ENCODE results near the gene D2HGDH.
A peak's percentile ranks its signal among the peaks of the same experiment; 100 is the strongest.

The D2HGDH gene

GRCh38 chr2:241768251-241768711, 33.9 kb downstream of the D2HGDH start:
- H3K4me3 ChIP-seq (ENCODE audit: low read depth, low read length), result no peak overlapping the region
- TF ChIP-seq, protein P1, sequence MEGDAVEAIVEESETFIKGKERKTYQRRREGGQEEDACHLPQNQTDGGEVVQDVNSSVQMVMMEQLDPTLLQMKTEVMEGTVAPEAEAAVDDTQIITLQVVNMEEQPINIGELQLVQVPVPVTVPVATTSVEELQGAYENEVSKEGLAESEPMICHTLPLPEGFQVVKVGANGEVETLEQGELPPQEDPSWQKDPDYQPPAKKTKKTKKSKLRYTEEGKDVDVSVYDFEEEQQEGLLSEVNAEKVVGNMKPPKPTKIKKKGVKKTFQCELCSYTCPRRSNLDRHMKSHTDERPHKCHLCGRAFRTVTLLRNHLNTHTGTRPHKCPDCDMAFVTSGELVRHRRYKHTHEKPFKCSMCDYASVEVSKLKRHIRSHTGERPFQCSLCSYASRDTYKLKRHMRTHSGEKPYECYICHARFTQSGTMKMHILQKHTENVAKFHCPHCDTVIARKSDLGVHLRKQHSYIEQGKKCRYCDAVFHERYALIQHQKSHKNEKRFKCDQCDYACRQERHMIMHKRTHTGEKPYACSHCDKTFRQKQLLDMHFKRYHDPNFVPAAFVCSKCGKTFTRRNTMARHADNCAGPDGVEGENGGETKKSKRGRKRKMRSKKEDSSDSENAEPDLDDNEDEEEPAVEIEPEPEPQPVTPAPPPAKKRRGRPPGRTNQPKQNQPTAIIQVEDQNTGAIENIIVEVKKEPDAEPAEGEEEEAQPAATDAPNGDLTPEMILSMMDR (conservative IDR thresholded peaks at IDR 0.05; ENCODE audit: low read depth, low read length), result no peak
- no peak for DNase-seq (ENCODE audit: low read depth)

DNA sequence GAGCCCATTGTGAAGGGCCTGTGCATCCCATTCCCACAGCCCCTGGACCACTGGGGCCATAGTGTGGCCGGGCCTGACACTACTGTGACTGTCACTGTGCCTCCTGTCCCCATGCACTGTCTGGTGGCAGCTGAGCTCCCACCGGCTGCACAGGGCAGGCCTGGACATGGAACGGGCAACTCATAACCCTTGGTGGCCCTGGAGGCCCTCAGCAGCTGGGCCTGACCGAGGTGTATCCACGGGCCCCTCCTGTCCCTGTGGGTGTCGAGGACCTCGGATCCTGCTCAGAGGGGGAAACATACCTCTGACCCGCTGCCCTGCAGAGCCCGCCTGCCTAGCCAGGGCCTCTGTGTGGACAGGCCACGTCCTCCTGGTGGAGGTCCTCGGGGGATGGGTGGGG, 34.4 kb downstream of the D2HGDH start:
- TF ChIP-seq, protein P1 (conservative IDR thresholded peaks at IDR 0.05; ENCODE audit: low read depth, low read length), result no peak
- H3K4me3 ChIP-seq (ENCODE audit: low read depth, low read length), result no peak overlapping the region
- DNase-seq (ENCODE audit: low read depth), result no peak

- no peak overlapping the region for H3K4me3 ChIP-seq (ENCODE audit: low read depth, low read length)
- no peak for DNase-seq (ENCODE audit: low read depth)
- TF ChIP-seq, protein P1 (conservative IDR thresholded peaks at IDR 0.05; ENCODE audit: low read depth, low read length), result no peak
These were observed 35.4 kb downstream of the D2HGDH start for GRCh38 chr2:241769819-241770184.

- TF ChIP-seq, protein P1 (conservative IDR thresholded peaks at IDR 0.05; ENCODE audit: low read depth, low read length), result no peak
- DNase-seq (ENCODE audit: low read depth), result no peak
- H3K4me3 ChIP-seq (ENCODE audit: low read depth, low read length), result no peak overlapping the region
These were observed 35.9 kb downstream of the D2HGDH start for GRCh38 chr2:241770185-241770935.

DNA sequence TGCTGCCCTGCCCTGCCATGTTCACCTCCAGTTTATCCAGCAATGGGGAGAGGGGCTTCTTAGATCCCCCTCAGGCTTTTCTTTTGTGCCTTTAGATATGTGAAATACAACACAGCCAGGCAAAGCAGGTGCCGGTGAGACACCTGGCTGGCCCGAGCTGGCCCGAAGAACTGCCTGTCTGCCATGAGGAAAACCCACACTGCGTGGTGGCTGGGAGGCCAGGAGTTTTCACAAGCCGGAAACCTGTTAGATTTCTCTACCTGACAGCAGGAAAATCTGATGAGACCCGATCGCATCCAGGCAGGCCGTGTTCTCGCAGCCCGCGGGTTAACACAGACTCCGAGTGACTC, 36.5 kb downstream of the D2HGDH start:
- TF ChIP-seq, protein P1 (conservative IDR thresholded peaks at IDR 0.05; ENCODE audit: low read depth, low read length), result no peak
- no peak overlapping the region for H3K4me3 ChIP-seq (ENCODE audit: low read depth, low read length)
- no peak for DNase-seq (ENCODE audit: low read depth)

DNA sequence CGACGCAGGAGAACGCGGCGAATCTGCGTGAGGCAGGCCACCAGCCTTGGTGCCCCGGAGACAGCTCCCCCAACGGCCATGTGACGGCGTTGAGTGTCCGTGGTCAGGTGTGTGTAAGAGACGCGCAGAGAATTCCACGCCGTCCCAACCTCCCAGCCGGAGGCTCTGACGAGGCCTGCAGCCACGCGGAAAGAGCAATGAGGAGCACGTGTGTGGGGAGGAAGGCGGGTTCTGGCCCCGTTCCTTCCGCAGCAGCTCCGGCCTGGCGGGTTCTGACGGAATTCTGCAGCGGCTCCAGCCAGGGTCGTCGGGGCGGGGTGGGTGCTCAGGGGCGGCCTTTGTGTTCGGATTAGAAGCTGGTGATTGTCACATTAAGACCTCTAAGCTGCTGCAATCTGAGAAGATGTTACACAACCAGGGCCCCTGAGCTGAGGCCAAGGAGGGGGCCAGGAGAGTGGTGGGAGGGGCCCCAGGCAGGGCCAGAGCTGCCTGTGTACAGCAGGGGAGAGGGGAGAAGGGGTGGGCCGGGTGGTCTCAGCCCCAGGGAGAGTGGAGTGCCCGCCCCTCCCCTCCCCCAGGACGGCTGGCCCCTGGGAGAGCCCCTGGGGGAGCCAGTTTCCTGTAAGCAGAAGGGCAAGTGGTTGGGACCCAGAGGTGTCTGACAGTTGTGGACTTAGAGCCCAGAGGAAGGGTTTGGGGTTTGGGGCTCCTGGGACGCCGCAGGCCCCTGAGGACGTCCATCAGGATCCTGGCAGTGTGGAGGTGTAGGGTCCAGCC, 37.0 kb downstream of the D2HGDH start:
- TF ChIP-seq, protein P1 (conservative IDR thresholded peaks at IDR 0.05; ENCODE audit: low read depth, low read length), result no peak
- H3K4me3 ChIP-seq (ENCODE audit: low read depth, low read length), result no peak overlapping the region
- DNase-seq (ENCODE audit: low read depth), result peak; percentile 52
